D721Med (cell line): ENCODE results near the gene DNAH2.

Source experiments
- DNase-seq: peaks from one replicate; pipeline ENCODE4 v3.0.0; 2011; ENCODE audit warnings: low spot score; ENCODE audit not compliant: insufficient read length
- FAIRE-seq: peaks from 2 replicates; lab custom pipeline; 2011; peaks lifted over from hg19 to GRCh38; lab: Jason Lieb, UNC
- CTCF ChIP-seq: IDR thresholded peaks from 2 replicates; pipeline ENCODE4 v1.5.1; 2012; ENCODE audit warnings: mild to moderate bottlenecking, control low read depth; ENCODE audit not compliant: insufficient read depth; ENCODE audit errors: missing control alignments

DNAH2 gene

GRCh38 chr17:7775051-7775450, 57.5 kb downstream of the DNAH2 start:
- TF ChIP-seq CTCF: no peak
- DNase-seq (no peak), FAIRE-seq (no peak)

- no peak for FAIRE-seq
- DNase-seq: no peak
- TF ChIP-seq CTCF: no peak
Measured at GRCh38 chr17:7777017-7777416, 59.5 kb downstream of the DNAH2 start.

GRCh38 chr17:7780736-7781135, 63.2 kb downstream of the DNAH2 start:
- DNase-seq (no peak), FAIRE-seq (no peak)
- TF ChIP-seq CTCF: no peak

- TF ChIP-seq CTCF: no peak
- no peak for FAIRE-seq
- DNase-seq: no peak
Measured at GRCh38 chr17:7781429-7781828, 63.9 kb downstream of the DNAH2 start.

GRCh38 chr17:7782240-7782639, 64.7 kb downstream of the DNAH2 start:
- DNase-seq: no peak
- TF ChIP-seq CTCF: no peak
- no peak for FAIRE-seq

GRCh38 chr17:7786866-7787265, 69.3 kb downstream of the DNAH2 start:
- DNase-seq: no peak
- no peak for FAIRE-seq
- no peak for TF ChIP-seq CTCF

GRCh38 chr17:7789131-7789530, 71.6 kb downstream of the DNAH2 start:
- DNase-seq (no peak), FAIRE-seq (no peak)
- TF ChIP-seq CTCF: no peak
